K562 treated with DMSO at 1 percent for 48 hours (cell line): ENCODE data around the gene PRR20D. TPM values are rescaled to one million over a fixed set of nuclear protein-coding genes. Genes with fewer than 3 reads are reported as not detected.

Source experiments
- total RNA-seq: library from RNA; unstranded; fragments of 300-600 nt; gene quantifications from 2 replicates; pipeline ENCODE4 v1.2.3, GENCODE V29; 2022; ENCODE audit warnings: low replicate concordance; ENCODE audit errors: extremely low read depth

PRR20D gene
- total RNA-seq: not detected in 2 replicates

GRCh38 chr13:57160332-57160731, at the start of gene PRR20D:
Gene PRR20D, plus strand, starts transcription at chr13:57160632. Its CDS starts 387 bp downstream, at chr13:57161019.

GRCh38 chr13:57140235-57140968, 20.0 kb upstream of the PRR20D start, which contains the start of gene PRR20A:
Gene PRR20A, plus strand, starts transcription at chr13:57140918. Its CDS starts 387 bp downstream, at chr13:57141305.

DNA sequence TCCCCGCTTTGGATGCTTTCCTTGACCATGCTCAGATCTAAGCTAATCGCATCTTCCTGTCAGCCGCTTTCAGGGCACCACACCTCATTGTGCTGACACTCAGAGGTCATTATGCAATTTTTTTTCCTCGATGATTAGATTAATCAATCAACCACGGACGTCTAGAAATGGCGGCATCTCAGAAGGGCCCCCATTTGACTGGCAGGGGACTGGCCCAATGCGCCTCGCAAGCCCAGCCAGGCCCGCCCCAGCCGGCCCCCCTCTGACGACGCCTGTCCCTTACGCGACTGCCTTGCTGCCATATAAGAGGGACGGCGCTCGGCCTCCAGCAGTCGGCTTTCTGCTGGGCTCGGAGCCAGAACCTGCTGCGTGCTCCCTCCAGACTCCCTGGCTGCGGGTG, 13.2 kb upstream of the PRR20D start, which contains the start of gene PRR20B:
Gene PRR20B (plus strand): TSS at position 301 of the 400 bp plus-strand sequence. CDS start 387 bp downstream, outside the sequence.

DNA sequence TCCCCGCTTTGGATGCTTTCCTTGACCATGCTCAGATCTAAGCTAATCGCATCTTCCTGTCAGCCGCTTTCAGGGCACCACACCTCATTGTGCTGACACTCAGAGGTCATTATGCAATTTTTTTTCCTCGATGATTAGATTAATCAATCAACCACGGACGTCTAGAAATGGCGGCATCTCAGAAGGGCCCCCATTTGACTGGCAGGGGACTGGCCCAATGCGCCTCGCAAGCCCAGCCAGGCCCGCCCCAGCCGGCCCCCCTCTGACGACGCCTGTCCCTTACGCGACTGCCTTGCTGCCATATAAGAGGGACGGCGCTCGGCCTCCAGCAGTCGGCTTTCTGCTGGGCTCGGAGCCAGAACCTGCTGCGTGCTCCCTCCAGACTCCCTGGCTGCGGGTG, 6.7 kb upstream of the PRR20D start, which contains the start of gene PRR20C:
Gene PRR20C (plus strand): TSS at position 301 of the 400 bp plus-strand sequence. CDS start 387 bp downstream, outside the sequence.

DNA sequence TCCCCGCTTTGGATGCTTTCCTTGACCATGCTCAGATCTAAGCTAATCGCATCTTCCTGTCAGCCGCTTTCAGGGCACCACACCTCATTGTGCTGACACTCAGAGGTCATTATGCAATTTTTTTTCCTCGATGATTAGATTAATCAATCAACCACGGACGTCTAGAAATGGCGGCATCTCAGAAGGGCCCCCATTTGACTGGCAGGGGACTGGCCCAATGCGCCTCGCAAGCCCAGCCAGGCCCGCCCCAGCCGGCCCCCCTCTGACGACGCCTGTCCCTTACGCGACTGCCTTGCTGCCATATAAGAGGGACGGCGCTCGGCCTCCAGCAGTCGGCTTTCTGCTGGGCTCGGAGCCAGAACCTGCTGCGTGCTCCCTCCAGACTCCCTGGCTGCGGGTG, 6.5 kb downstream of the PRR20D start, which contains the start of gene PRR20E:
Gene PRR20E (plus strand): TSS at position 301 of the 400 bp plus-strand sequence. CDS start 387 bp downstream, outside the sequence.

Other genes starting within 250 kb of the PRR20D start
- gene PRR20A, start 19.7 kb upstream of the PRR20D start, total RNA-seq: not detected in 2 replicates
- gene PRR20B, start 13.1 kb upstream of the PRR20D start, total RNA-seq: not detected in 2 replicates
- not detected in 2 replicates for gene PRR20C, start 6.6 kb upstream of the PRR20D start, total RNA-seq
- not detected in 2 replicates for gene PRR20E, start 6.6 kb downstream of the PRR20D start, total RNA-seq